Mesendoderm (in vitro differentiated cells): ENCODE data around the gene RTTN.

ENCODE experiments used
- DNase-seq: peaks from one replicate; pipeline ENCODE4 v3.0.0; 2013
- H2AK5ac ChIP-seq: 2 replicates; pipeline ENCODE4 v1.6.1; 2013; ENCODE audit warnings: low read length, inconsistent platforms
- H2BK120ac ChIP-seq: 2 replicates; pipeline ENCODE4 v1.6.1; 2013; ENCODE audit warnings: low read depth, mild to moderate bottlenecking, low read length, moderate library complexity, mixed read lengths
- H2BK15ac ChIP-seq: replicated peaks from 2 replicates; pipeline ENCODE4 v1.6.1; 2013; ENCODE audit warnings: low read depth, mild to moderate bottlenecking, moderate library complexity
- H2BK5ac ChIP-seq: 2 replicates; pipeline ENCODE4 v1.6.1; 2013; ENCODE audit warnings: low read length, inconsistent platforms
- H3K18ac ChIP-seq: 2 replicates; pipeline ENCODE4 v1.6.1; 2013; ENCODE audit warnings: mild to moderate bottlenecking, low read length, mixed read lengths
- H3K23ac ChIP-seq: one replicate; pipeline ENCODE4 v1.6.1; 2013; ENCODE audit warnings: low read length
- H3K27ac ChIP-seq: 2 replicates; pipeline ENCODE4 v1.5.1; 2013; ENCODE audit warnings: low read depth, mild to moderate bottlenecking, inconsistent platforms, low read length, moderate library complexity
- H3K27me3 ChIP-seq: 2 replicates; pipeline ENCODE4 v1.6.1; 2013; ENCODE audit warnings: low read length, control low read depth, mild to moderate bottlenecking, inconsistent platforms; ENCODE audit not compliant: insufficient read depth, poor library complexity
- H3K36me3 ChIP-seq: 2 replicates; pipeline ENCODE4 v1.6.1; 2013; ENCODE audit warnings: low read length, inconsistent platforms; ENCODE audit not compliant: control insufficient read depth, insufficient read depth
- H3K4ac ChIP-seq: one replicate; pipeline ENCODE4 v1.6.1; 2013; ENCODE audit warnings: low read depth, mild to moderate bottlenecking, low read length, moderate library complexity
- H3K4me1 ChIP-seq: 2 replicates; pipeline ENCODE4 v1.6.1; 2013; ENCODE audit warnings: low read depth, low read length, inconsistent platforms; ENCODE audit not compliant: control insufficient read depth
- H3K4me2 ChIP-seq: 2 replicates; pipeline ENCODE4 v1.6.1; 2013; ENCODE audit warnings: low read length
- H3K4me3 ChIP-seq: 2 replicates; pipeline ENCODE4 v1.5.1; 2013; ENCODE audit warnings: mild to moderate bottlenecking, low read length
- H3K56ac ChIP-seq: one replicate; pipeline ENCODE4 v1.6.1; 2013; ENCODE audit warnings: low read length
- H3K79me1 ChIP-seq: 2 replicates; pipeline ENCODE4 v1.6.1; 2013; ENCODE audit warnings: low read length, inconsistent platforms
- H3K79me2 ChIP-seq: 2 replicates; pipeline ENCODE4 v1.6.1; 2013; ENCODE audit warnings: mild to moderate bottlenecking, low read length; ENCODE audit not compliant: control insufficient read depth, insufficient read depth
- H3K9ac ChIP-seq: 2 replicates; pipeline ENCODE4 v1.6.1; 2013; ENCODE audit warnings: low read length, inconsistent platforms
- H4K5ac ChIP-seq: one replicate; pipeline ENCODE4 v1.6.1; 2013; ENCODE audit warnings: low read length
- H4K8ac ChIP-seq: one replicate; pipeline ENCODE4 v1.6.1; 2013; ENCODE audit warnings: low read depth, mild to moderate bottlenecking, control low read depth, low read length, moderate library complexity
- WGBS: extraction: QIAGEN DNeasy Blood & Tissue Kit; methylation state at CpG from one replicate; pipeline ENCODE4 v1.1.7; 2013; ENCODE audit warnings: low lambda C conversion rate, missing lambda C conversion rate; ENCODE audit not compliant: insufficient coverage; ENCODE audit errors: extremely low coverage; 5-methylcytosine and 5-hydroxymethylcytosine counted together

Gene RTTN

GRCh38 chr18:70221156-70221914, 15.8 kb upstream of the RTTN start:
- no CpG with 5 or more reads among the region's 12 CpGs for WGBS
- H3K4ac ChIP-seq = no peak overlapping the region
- H3K27me3 ChIP-seq = no peaks in the 10 kb centered on the region
- peak; percentile 92 for DNase-seq
- no peak overlapping the region for H2BK5ac ChIP-seq
- H2BK15ac ChIP-seq = peak overlapping the region; percentile 57
- H3K23ac ChIP-seq = no peak overlapping the region
- no peak overlapping the region for H3K9ac ChIP-seq
- H3K4me3 ChIP-seq = no peak overlapping the region
- H3K4me2 ChIP-seq = no peak overlapping the region
- peak overlapping the region; percentile 31 for H3K56ac ChIP-seq
- no peak overlapping the region for H4K8ac ChIP-seq
- H4K5ac ChIP-seq = no peak overlapping the region
- no peaks in the 10 kb centered on the region for H3K79me2 ChIP-seq
- H3K36me3 ChIP-seq = no peaks in the 10 kb centered on the region
- peaks cover 5% of the 10 kb centered on the region for H3K4me1 ChIP-seq
- no peak overlapping the region for H3K27ac ChIP-seq
- H3K79me1 ChIP-seq = no peaks in the 10 kb centered on the region
- H2AK5ac ChIP-seq = no peak overlapping the region
- no peak overlapping the region for H2BK120ac ChIP-seq
- H3K18ac ChIP-seq = peak overlapping the region; percentile 41

- Histone ChIP-seq H4K5ac (no peak overlapping the region), H3K9ac (no peak overlapping the region), H2BK120ac (no peak overlapping the region), H3K4me2 (no peak overlapping the region), H3K36me3 (no peaks in the 10 kb centered on the region), H2BK5ac (no peak overlapping the region), H3K18ac (peak overlapping the region; percentile 41), H3K79me1 (no peaks in the 10 kb centered on the region), H3K4me3 (no peak overlapping the region), H3K4ac (no peak overlapping the region), H3K56ac (peak overlapping the region; percentile 31), H3K27me3 (no peaks in the 10 kb centered on the region), H3K27ac (no peak overlapping the region), H2BK15ac (no peak overlapping the region), H3K23ac (no peak overlapping the region), H3K79me2 (no peaks in the 10 kb centered on the region), H3K4me1 (peaks cover 5% of the 10 kb centered on the region), H2AK5ac (peak overlapping the region; percentile 38), H4K8ac (no peak overlapping the region)
- no peak for DNase-seq
- no CpG with 5 or more reads among the region's 5 CpGs for WGBS
These were observed 15.1 kb upstream of the RTTN start for GRCh38 chr18:70220628-70221027.

GRCh38 chr18:70219688-70220087, 14.2 kb upstream of the RTTN start:
- no peaks in the 10 kb centered on the region for H3K27me3 ChIP-seq
- no peak for DNase-seq
- no CpG with 5 or more reads among the region's 4 CpGs for WGBS

GRCh38 chr18:70216788-70217187, 11.3 kb upstream of the RTTN start:
- Histone ChIP-seq H3K79me2 (no peaks in the 10 kb centered on the region), H3K4me1 (peaks cover 5% of the 10 kb centered on the region), H3K36me3 (no peaks in the 10 kb centered on the region), H2BK15ac (no peak overlapping the region), H3K4me2 (no peak overlapping the region), H2AK5ac (no peak overlapping the region), H4K5ac (no peak overlapping the region), H2BK120ac (no peak overlapping the region), H3K27me3 (no peaks in the 10 kb centered on the region), H3K4ac (no peak overlapping the region), H3K4me3 (no peak overlapping the region), H3K9ac (no peak overlapping the region), H2BK5ac (no peak overlapping the region), H3K27ac (no peak overlapping the region), H4K8ac (no peak overlapping the region), H3K23ac (no peak overlapping the region), H3K56ac (no peak overlapping the region), H3K79me1 (no peaks in the 10 kb centered on the region), H3K18ac (no peak overlapping the region)
- no peak for DNase-seq
- WGBS = no CpG with 5 or more reads among the region's 2 CpGs

More at GRCh38 chr18:70219688-70220087, 14.2 kb upstream of the RTTN start:
- H3K18ac ChIP-seq = no peak overlapping the region
- no peak overlapping the region for H3K4me3 ChIP-seq
- no peak overlapping the region for H4K5ac ChIP-seq
- no peaks in the 10 kb centered on the region for H3K79me1 ChIP-seq
- no peak overlapping the region for H3K4ac ChIP-seq
- no peak overlapping the region for H2BK120ac ChIP-seq
- no peak overlapping the region for H3K23ac ChIP-seq
- peaks cover 5% of the 10 kb centered on the region for H3K4me1 ChIP-seq
- H2AK5ac ChIP-seq = no peak overlapping the region
- no peak overlapping the region for H3K4me2 ChIP-seq
- no peak overlapping the region for H4K8ac ChIP-seq
- no peak overlapping the region for H3K27ac ChIP-seq
- H3K36me3 ChIP-seq = no peaks in the 10 kb centered on the region
- H3K79me2 ChIP-seq = no peaks in the 10 kb centered on the region
- H3K9ac ChIP-seq = no peak overlapping the region
- no peak overlapping the region for H2BK5ac ChIP-seq
- no peak overlapping the region for H2BK15ac ChIP-seq
- no peak overlapping the region for H3K56ac ChIP-seq

GRCh38 chr18:70207181-70207580, 1.7 kb upstream of the RTTN start:
- peaks cover 2% of the 10 kb centered on the region for H3K79me1 ChIP-seq
- H4K8ac ChIP-seq = no peak overlapping the region
- no peak overlapping the region for H2AK5ac ChIP-seq
- no peak overlapping the region for H3K4me3 ChIP-seq
- H2BK120ac ChIP-seq = no peak overlapping the region
- no peaks in the 10 kb centered on the region for H3K36me3 ChIP-seq
- H2BK5ac ChIP-seq = no peak overlapping the region
- no peak overlapping the region for H3K18ac ChIP-seq
- H3K4ac ChIP-seq = no peak overlapping the region
- H3K79me2 ChIP-seq = peaks cover 2% of the 10 kb centered on the region
- no peaks in the 10 kb centered on the region for H3K27me3 ChIP-seq
- H3K56ac ChIP-seq = peak overlapping the region; percentile 18
- DNase-seq = peak; percentile 30
- no peak overlapping the region for H4K5ac ChIP-seq
- H3K23ac ChIP-seq = no peak overlapping the region
- no peak overlapping the region for H3K4me2 ChIP-seq
- H3K27ac ChIP-seq = no peak overlapping the region
- no CpG with 5 or more reads among the region's 4 CpGs for WGBS
- no peaks in the 10 kb centered on the region for H3K4me1 ChIP-seq
- no peak overlapping the region for H2BK15ac ChIP-seq
- H3K9ac ChIP-seq = no peak overlapping the region

GRCh38 chr18:70200286-70200685, 5.2 kb downstream of the RTTN start:
- H3K4ac ChIP-seq = no peak overlapping the region
- no peak overlapping the region for H3K27ac ChIP-seq
- peaks cover 2% of the 10 kb centered on the region for H3K79me1 ChIP-seq
- H3K4me3 ChIP-seq = no peak overlapping the region
- H3K27me3 ChIP-seq = no peaks in the 10 kb centered on the region
- peaks cover 2% of the 10 kb centered on the region for H3K36me3 ChIP-seq
- no peak overlapping the region for H4K5ac ChIP-seq
- peaks cover 2% of the 10 kb centered on the region for H3K79me2 ChIP-seq
- H3K56ac ChIP-seq = no peak overlapping the region
- no peak overlapping the region for H2BK5ac ChIP-seq
- H3K23ac ChIP-seq = no peak overlapping the region
- H2BK15ac ChIP-seq = no peak overlapping the region
- no peak overlapping the region for H2AK5ac ChIP-seq
- H3K4me2 ChIP-seq = no peak overlapping the region
- DNase-seq = no peak
- H2BK120ac ChIP-seq = no peak overlapping the region
- no peak overlapping the region for H3K18ac ChIP-seq
- WGBS = no CpG with 5 or more reads among the region's 1 CpG
- no peak overlapping the region for H4K8ac ChIP-seq
- no peak overlapping the region for H3K9ac ChIP-seq
- no peaks in the 10 kb centered on the region for H3K4me1 ChIP-seq
